ENCODE measurements around the gene TRANK1. TPM values are rescaled to one million over a fixed set of nuclear protein-coding genes. Genes with fewer than 3 reads are reported as not detected.

Gene TRANK1
- 5.7 TPM for total RNA-seq

DNA sequence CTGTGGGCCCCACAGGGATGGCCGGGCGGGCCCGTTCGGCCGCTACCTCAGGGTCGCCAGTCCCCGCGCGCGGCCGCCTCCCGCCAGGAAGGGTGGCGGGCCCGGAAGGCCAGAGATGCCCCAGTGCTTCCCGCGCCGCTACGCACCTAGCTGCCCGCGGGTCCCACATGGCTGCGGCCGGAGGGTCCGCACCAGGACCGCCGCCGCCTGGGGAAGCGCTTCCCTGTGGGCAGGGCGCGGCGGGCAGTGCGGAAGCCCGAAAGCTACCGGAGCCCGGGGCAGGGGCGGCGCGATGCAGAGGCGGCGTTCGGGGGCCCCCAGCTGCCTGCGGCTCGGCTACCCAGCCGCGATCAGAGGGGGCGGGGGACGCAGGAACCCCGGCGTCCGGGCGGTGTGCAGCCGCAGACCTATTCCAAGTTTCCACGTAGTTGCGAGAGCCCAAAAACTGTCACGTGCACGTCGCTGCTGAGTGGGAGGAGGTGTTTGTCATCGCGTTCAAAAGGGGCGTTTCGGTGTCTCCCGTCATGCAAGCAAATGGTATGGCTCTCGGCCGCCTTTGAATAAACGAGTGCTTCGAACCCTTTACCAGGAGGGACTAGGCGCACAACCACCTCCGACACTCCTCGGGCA is at the start of gene TRANK1:
Gene TRANK1, minus strand, starts transcription at position 414 of the 630 bp plus-strand sequence. Its CDS starts 245 bp downstream, at position 169.
- Histone ChIP-seq H3K36me3 (ENCODE audit: control insufficient read depth in 3 of 3, insufficient read depth in 3 of 3, low read length in 3 of 3) (no peaks in the 10 kb centered on the region), H3K4me3 (ENCODE audit: low read length in 3 of 3) (peak within 1 kb of the TSS; percentile 70 to 81 (median 76)), H3K9me3 (ENCODE audit: control insufficient read depth in 3 of 3, low read length in 3 of 3) (peaks cover 0 to 2% (median 0%) of the 10 kb centered on the region in 3 donors), H3K9ac (ENCODE audit: low read depth in 1 of 3, low read length in 3 of 3) (peak within 1 kb of the TSS; percentile 46 to 81 (median 75)), H3K27ac (ENCODE audit: low read depth, low read length) (peak within 1 kb of the TSS; percentile 8), H3K27me3 (ENCODE audit: control insufficient read depth in 3 of 3, insufficient read depth in 3 of 3, low read length in 3 of 3) (peaks cover 2 to 13% (median 13%) of the 10 kb centered on the region in 3 donors), H3K4me1 (ENCODE audit: control insufficient read depth in 3 of 3, insufficient read depth in 3 of 3, low read length in 3 of 3) (peaks cover 7 to 11% (median 7%) of the 10 kb centered on the region in 3 donors)

DNA sequence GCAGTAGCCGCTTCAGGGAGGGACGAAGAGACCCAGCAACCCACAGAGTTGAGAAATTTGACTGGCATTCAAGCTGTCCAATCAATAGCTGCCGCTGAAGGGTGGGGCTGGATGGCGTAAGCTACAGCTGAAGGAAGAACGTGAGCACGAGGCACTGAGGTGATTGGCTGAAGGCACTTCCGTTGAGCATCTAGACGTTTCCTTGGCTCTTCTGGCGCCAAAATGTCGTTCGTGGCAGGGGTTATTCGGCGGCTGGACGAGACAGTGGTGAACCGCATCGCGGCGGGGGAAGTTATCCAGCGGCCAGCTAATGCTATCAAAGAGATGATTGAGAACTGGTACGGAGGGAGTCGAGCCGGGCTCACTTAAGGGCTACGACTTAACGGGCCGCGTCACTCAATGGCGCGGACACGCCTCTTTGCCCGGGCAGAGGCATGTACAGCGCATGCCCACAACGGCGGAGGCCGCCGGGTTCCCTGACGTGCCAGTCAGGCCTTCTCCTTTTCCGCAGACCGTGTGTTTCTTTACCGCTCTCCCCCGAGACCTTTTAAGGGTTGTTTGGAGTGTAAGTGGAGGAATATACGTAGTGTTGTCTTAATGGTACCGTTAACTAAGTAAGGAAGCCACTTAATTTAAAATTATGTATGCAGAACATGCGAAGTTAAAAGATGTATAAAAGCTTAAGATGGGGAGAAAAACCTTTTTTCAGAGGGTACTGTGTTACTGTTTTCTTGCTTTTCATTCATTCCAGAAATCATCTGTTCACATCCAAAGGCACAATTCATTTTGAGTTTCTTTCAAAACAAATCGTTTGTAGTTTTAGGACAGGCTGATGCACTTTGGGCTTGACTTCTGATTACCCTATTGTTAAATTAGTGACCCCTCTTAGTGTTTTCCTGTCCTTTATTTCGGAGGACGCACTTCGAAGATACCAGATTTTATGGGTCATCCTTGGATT is 48.8 kb upstream of the TRANK1 start, which contains the start of gene MLH1:
Gene MLH1, plus strand, starts transcription at position 193 of the 958 bp plus-strand sequence. Its CDS starts 30 bp downstream, at position 223.
- Histone ChIP-seq H3K9ac (ENCODE audit: low read depth in 1 of 3, low read length in 3 of 3) (peak within 1 kb of the TSS; percentile 92 to 97 (median 96)), H3K27ac (ENCODE audit: low read depth, low read length) (peak within 1 kb of the TSS; percentile 98), H3K9me3 (ENCODE audit: control insufficient read depth in 3 of 3, low read length in 3 of 3) (no peaks in the 10 kb centered on the region), H3K27me3 (ENCODE audit: control insufficient read depth in 3 of 3, insufficient read depth in 3 of 3, low read length in 3 of 3) (no peaks in the 10 kb centered on the region), H3K4me1 (ENCODE audit: control insufficient read depth in 3 of 3, insufficient read depth in 3 of 3, low read length in 3 of 3) (peaks cover 33 to 53% (median 42%) of the 10 kb centered on the region in 3 donors), H3K4me3 (ENCODE audit: low read length in 3 of 3) (peak within 1 kb of the TSS; percentile 92 to 99 (median 93)), H3K36me3 (ENCODE audit: control insufficient read depth in 3 of 3, insufficient read depth in 3 of 3, low read length in 3 of 3) (peaks cover 14 to 15% (median 15%) of the 10 kb centered on the region in 3 donors)

DNA sequence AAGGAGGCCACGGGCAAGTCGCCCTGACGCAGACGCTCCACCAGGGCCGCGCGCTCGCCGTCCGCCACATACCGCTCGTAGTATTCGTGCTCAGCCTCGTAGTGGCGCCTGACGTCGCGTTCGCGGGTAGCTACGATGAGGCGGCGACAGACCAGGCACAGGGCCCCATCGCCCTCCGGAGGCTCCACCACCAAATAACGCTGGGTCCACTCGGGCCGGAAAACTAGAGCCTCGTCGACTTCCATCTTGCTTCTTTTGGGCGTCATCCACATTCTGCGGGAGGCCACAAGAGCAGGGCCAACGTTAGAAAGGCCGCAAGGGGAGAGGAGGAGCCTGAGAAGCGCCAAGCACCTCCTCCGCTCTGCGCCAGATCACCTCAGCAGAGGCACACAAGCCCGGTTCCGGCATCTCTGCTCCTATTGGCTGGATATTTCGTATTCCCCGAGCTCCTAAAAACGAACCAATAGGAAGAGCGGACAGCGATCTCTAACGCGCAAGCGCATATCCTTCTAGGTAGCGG is 48.0 kb upstream of the TRANK1 start, which contains the start of gene EPM2AIP1:
Gene EPM2AIP1, minus strand, starts transcription at position 326 of the 520 bp plus-strand sequence. Its CDS starts 54 bp downstream, at position 272.
- Histone ChIP-seq H3K9me3 (ENCODE audit: control insufficient read depth in 3 of 3, low read length in 3 of 3) (no peaks in the 10 kb centered on the region), H3K4me1 (ENCODE audit: control insufficient read depth in 3 of 3, insufficient read depth in 3 of 3, low read length in 3 of 3) (peaks cover 33 to 53% (median 50%) of the 10 kb centered on the region in 3 donors), H3K27ac (ENCODE audit: low read depth, low read length) (peak within 1 kb of the TSS; percentile 98), H3K27me3 (ENCODE audit: control insufficient read depth in 3 of 3, insufficient read depth in 3 of 3, low read length in 3 of 3) (no peaks in the 10 kb centered on the region), H3K4me3 (ENCODE audit: low read length in 3 of 3) (peak within 1 kb of the TSS; percentile 92 to 99 (median 93)), H3K36me3 (ENCODE audit: control insufficient read depth in 3 of 3, insufficient read depth in 3 of 3, low read length in 3 of 3) (peaks cover 8 to 12% (median 10%) of the 10 kb centered on the region in 3 donors), H3K9ac (ENCODE audit: low read depth in 1 of 3, low read length in 3 of 3) (peak within 1 kb of the TSS; percentile 92 to 97 (median 96))

DNA sequence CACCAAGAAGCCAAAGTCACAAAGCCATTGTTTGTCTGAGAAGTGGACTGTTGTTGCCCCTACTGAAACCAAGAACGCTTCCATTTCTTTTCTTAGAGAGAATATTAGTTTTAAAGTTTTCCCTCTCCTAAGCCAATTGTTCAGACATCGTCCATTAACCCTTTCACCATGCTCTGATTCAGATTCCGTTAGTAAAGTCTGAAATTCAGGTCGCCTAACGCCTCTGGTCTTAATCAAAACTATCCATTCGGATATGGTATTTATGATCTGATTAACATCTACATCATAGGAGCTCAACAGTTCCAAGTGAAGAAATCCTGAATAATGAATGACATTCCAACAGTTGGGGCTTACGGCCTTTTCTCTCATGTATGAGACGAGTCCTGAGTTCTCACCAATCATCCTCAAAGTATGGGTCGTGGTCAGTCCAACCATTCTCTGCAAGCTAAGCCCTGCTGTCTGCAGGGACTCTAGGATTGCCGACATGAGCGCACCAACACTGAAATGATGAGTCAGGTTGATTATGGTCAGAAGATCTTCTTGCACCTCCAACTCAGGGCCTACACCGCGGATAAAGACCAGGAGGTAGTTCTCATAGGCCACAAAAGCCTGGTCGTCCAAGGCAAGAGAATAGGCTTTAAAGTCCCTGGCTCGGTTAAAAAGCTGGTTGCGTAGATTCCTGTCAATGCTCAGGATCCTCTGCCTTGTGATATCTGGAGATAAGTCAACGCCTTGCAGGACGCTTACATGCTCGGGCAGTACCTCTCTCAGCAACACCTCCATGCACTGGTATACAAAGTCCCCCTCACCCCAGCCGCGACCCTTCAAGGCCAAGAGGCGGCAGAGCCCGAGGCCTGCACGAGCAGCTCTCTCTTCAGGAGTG is 47.3 kb upstream of the TRANK1 start:
- Histone ChIP-seq H3K27me3 (ENCODE audit: control insufficient read depth in 3 of 3, insufficient read depth in 3 of 3, low read length in 3 of 3) (no peaks in the 10 kb centered on the region), H3K9ac (ENCODE audit: low read depth in 1 of 3, low read length in 3 of 3) (peak overlapping the region; percentile 92 to 97 (median 96)), H3K4me1 (ENCODE audit: control insufficient read depth in 3 of 3, insufficient read depth in 3 of 3, low read length in 3 of 3) (peaks cover 32 to 51% (median 49%) of the 10 kb centered on the region in 3 donors), H3K4me3 (ENCODE audit: low read length in 3 of 3) (peak overlapping the region; percentile 92 to 99 (median 93)), H3K36me3 (ENCODE audit: control insufficient read depth in 3 of 3, insufficient read depth in 3 of 3, low read length in 3 of 3) (peaks cover 5 to 14% (median 6%) of the 10 kb centered on the region in 3 donors), H3K27ac (ENCODE audit: low read depth, low read length) (peak overlapping the region; percentile 98), H3K9me3 (ENCODE audit: control insufficient read depth in 3 of 3, low read length in 3 of 3) (no peaks in the 10 kb centered on the region)

DNA sequence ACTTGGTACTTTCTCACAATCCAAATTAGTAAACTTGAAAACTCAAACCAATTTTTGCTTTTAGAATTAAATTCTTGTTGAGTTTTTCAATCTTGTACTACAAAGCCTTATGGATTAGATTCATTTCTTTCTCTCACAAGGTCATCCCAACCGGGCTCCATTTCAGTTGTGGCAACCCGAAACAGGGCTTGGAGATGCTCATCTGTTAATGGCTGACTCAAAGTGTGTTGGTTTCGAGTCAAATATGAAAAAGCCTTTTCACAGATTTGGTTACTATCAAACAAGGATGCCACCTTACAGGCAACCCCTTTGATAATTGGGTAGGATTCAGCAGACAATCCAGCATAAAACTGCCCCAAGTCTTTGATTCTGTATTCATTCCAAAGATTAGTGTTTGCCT is 46.3 kb upstream of the TRANK1 start:
- H3K4me3 ChIP-seq (ENCODE audit: low read length in 3 of 3), result peak overlapping the region; percentile 92 to 99 (median 93)
- peaks cover 24 to 42% (median 42%) of the 10 kb centered on the region in 3 donors for H3K4me1 ChIP-seq (ENCODE audit: control insufficient read depth in 3 of 3, insufficient read depth in 3 of 3, low read length in 3 of 3)
- H3K27me3 ChIP-seq (ENCODE audit: control insufficient read depth in 3 of 3, insufficient read depth in 3 of 3, low read length in 3 of 3), result no peaks in the 10 kb centered on the region
- no peaks in the 10 kb centered on the region for H3K9me3 ChIP-seq (ENCODE audit: control insufficient read depth in 3 of 3, low read length in 3 of 3)
- peak overlapping the region; percentile 92 to 97 (median 96) for H3K9ac ChIP-seq (ENCODE audit: low read depth in 1 of 3, low read length in 3 of 3)
- H3K27ac ChIP-seq (ENCODE audit: low read depth, low read length), result peak overlapping the region; percentile 98
- H3K36me3 ChIP-seq (ENCODE audit: control insufficient read depth in 3 of 3, insufficient read depth in 3 of 3, low read length in 3 of 3), result peaks cover 9 to 18% (median 10%) of the 10 kb centered on the region in 3 donors

DNA sequence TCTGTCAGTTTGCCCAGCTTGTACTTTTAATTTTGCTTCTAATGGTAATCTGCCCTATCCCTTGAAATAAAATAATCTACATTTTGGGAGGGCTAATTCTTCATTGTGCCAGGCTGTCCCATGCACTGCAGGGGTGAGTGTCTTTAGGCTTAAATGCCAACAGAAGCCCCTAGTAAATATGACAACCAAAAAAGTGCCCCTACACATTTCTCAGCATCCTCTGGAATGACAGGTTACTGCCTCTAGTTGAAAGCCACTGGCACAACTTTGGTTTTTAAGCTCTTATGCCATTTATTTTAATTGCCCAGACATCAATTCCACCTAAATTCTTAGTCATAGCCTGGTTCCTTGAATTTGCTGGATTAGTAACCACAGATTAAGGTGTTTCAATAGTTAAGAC is 44.7 kb upstream of the TRANK1 start:
- Histone ChIP-seq H3K27ac (ENCODE audit: low read depth, low read length) (no peak overlapping the region), H3K4me3 (ENCODE audit: low read length in 3 of 3) (peak overlapping the region in 2 of 3 donors; percentile 8 to 54), H3K4me1 (ENCODE audit: control insufficient read depth in 3 of 3, insufficient read depth in 3 of 3, low read length in 3 of 3) (peaks cover 24 to 42% (median 42%) of the 10 kb centered on the region in 3 donors), H3K9ac (ENCODE audit: low read depth in 1 of 3, low read length in 3 of 3) (peak overlapping the region; percentile 35 to 48 (median 42)), H3K9me3 (ENCODE audit: control insufficient read depth in 3 of 3, low read length in 3 of 3) (no peaks in the 10 kb centered on the region), H3K27me3 (ENCODE audit: control insufficient read depth in 3 of 3, insufficient read depth in 3 of 3, low read length in 3 of 3) (no peaks in the 10 kb centered on the region), H3K36me3 (ENCODE audit: control insufficient read depth in 3 of 3, insufficient read depth in 3 of 3, low read length in 3 of 3) (peaks cover 14 to 33% (median 19%) of the 10 kb centered on the region in 3 donors)

DNA sequence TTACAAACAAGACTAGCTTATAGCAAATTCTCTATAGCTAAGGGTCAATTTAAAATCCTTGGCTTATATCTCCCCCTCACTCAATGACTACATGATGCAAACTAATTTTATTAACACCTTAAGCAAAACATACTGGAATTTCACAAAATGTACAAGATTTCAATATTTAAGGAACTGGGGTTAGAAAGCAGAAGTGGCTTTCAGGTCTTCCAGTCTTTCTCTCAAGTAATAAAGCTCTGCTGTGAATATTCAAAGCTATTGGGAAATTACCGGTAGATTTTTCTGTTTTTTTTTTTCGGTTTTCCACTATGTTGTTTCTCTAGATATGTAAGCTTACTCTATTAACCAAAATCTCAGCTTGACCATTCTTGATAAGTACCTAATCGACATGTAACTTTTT is 44.2 kb upstream of the TRANK1 start:
- peaks cover 24 to 38% (median 36%) of the 10 kb centered on the region in 3 donors for H3K4me1 ChIP-seq (ENCODE audit: control insufficient read depth in 3 of 3, insufficient read depth in 3 of 3, low read length in 3 of 3)
- H3K9me3 ChIP-seq (ENCODE audit: control insufficient read depth in 3 of 3, low read length in 3 of 3), result no peaks in the 10 kb centered on the region
- no peak overlapping the region for H3K27ac ChIP-seq (ENCODE audit: low read depth, low read length)
- peak overlapping the region in 1 of 3 donors; percentile 42 for H3K9ac ChIP-seq (ENCODE audit: low read depth in 1 of 3, low read length in 3 of 3)
- no peaks in the 10 kb centered on the region for H3K27me3 ChIP-seq (ENCODE audit: control insufficient read depth in 3 of 3, insufficient read depth in 3 of 3, low read length in 3 of 3)
- peaks cover 17 to 33% (median 24%) of the 10 kb centered on the region in 3 donors for H3K36me3 ChIP-seq (ENCODE audit: control insufficient read depth in 3 of 3, insufficient read depth in 3 of 3, low read length in 3 of 3)
- peak overlapping the region in 2 of 3 donors; percentile 8 to 54 for H3K4me3 ChIP-seq (ENCODE audit: low read length in 3 of 3)

DNA sequence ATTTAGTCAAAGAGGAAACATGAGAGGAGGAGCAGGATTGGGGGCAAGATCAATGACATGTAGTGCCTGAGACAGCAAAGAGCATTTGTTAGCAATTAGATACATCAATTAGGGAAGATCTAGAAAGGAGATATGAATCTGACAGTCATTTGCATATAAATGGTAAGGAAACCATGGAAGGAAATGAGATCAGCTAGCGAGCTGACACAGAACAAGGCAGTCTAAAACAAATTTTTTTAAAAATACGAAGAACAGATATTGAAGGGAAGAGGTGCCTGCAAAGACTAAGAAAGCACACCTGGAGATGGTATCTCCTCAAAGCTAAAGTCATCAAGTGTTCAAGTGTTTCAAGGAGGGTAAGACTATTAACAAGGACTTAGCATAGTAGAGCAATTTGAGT is 43.5 kb upstream of the TRANK1 start:
- Histone ChIP-seq H3K36me3 (ENCODE audit: control insufficient read depth in 3 of 3, insufficient read depth in 3 of 3, low read length in 3 of 3) (peaks cover 17 to 39% (median 27%) of the 10 kb centered on the region in 3 donors), H3K27ac (ENCODE audit: low read depth, low read length) (no peak overlapping the region), H3K4me3 (ENCODE audit: low read length in 3 of 3) (no peak overlapping the region), H3K4me1 (ENCODE audit: control insufficient read depth in 3 of 3, insufficient read depth in 3 of 3, low read length in 3 of 3) (peaks cover 24 to 38% (median 32%) of the 10 kb centered on the region in 3 donors), H3K9ac (ENCODE audit: low read depth in 1 of 3, low read length in 3 of 3) (no peak overlapping the region), H3K9me3 (ENCODE audit: control insufficient read depth in 3 of 3, low read length in 3 of 3) (no peaks in the 10 kb centered on the region), H3K27me3 (ENCODE audit: control insufficient read depth in 3 of 3, insufficient read depth in 3 of 3, low read length in 3 of 3) (no peaks in the 10 kb centered on the region)

DNA sequence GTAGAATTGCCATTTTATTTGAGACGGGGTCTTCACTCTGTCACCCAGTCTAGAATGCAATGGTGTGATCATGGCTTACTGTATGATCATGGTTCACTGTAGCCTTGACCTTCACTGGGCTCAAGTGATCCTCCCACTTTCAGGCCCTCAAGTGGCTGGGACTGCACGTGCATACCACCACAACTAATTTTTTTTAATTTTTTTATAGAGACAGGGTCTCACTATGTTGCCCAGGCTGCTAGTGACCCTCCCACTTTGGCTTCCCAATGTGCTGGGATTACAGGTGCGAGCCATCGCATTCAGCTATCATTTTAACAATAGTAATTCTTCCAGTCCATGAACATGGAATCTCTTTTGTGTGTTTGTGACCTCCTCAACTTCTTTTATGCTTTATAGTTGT is 36.2 kb upstream of the TRANK1 start:
- Histone ChIP-seq H3K4me1 (ENCODE audit: control insufficient read depth in 3 of 3, insufficient read depth in 3 of 3, low read length in 3 of 3) (no peaks in the 10 kb centered on the region), H3K9me3 (ENCODE audit: control insufficient read depth in 3 of 3, low read length in 3 of 3) (no peaks in the 10 kb centered on the region), H3K27me3 (ENCODE audit: control insufficient read depth in 3 of 3, insufficient read depth in 3 of 3, low read length in 3 of 3) (no peaks in the 10 kb centered on the region), H3K36me3 (ENCODE audit: control insufficient read depth in 3 of 3, insufficient read depth in 3 of 3, low read length in 3 of 3) (peaks cover 16 to 32% (median 27%) of the 10 kb centered on the region in 3 donors), H3K4me3 (ENCODE audit: low read length in 3 of 3) (no peak overlapping the region), H3K9ac (ENCODE audit: low read depth in 1 of 3, low read length in 3 of 3) (no peak overlapping the region), H3K27ac (ENCODE audit: low read depth, low read length) (no peak overlapping the region)

All from skeletal muscle tissue (tissue), 4 donors.